ENCODE data around the gene BEX3.
"Not testable (repeated sequence)": the region's sequence is repeated elsewhere in the genome, so short reads cannot be mapped to it uniquely, and the experiment has no call there.

Gene BEX3

GRCh38 chrX:103384672-103385071 is 8.3 kb downstream of the BEX3 start:
- no peak for DNase-seq

- DNase-seq, result not testable (repeated sequence)
These were observed 9.0 kb downstream of the BEX3 start for GRCh38 chrX:103385283-103385830.

- DNase-seq, result no peak
These were observed 10.0 kb downstream of the BEX3 start for GRCh38 chrX:103386332-103386731.

GRCh38 chrX:103393487-103393886 is 17.1 kb downstream of the BEX3 start:
- no peak for DNase-seq

GRCh38 chrX:103396186-103396585 is 19.8 kb downstream of the BEX3 start:
- DNase-seq, result no peak

GRCh38 chrX:103396660-103397059 is 20.3 kb downstream of the BEX3 start:
- no peak for DNase-seq

GRCh38 chrX:103397707-103398106 is 21.4 kb downstream of the BEX3 start:
- DNase-seq, result no peak

GRCh38 chrX:103398421-103398864 is 22.1 kb downstream of the BEX3 start:
- peak; percentile 68 for DNase-seq

GRCh38 chrX:103399744-103400143 is 23.4 kb downstream of the BEX3 start:
- DNase-seq, result no peak

GRCh38 chrX:103400931-103401330 is 24.6 kb downstream of the BEX3 start:
- no peak for DNase-seq

GRCh38 chrX:103404231-103405008 is 28.1 kb downstream of the BEX3 start:
- DNase-seq, result peak; percentile 68

- DNase-seq, result no peak
These were observed 28.6 kb downstream of the BEX3 start for GRCh38 chrX:103405009-103405333.

- DNase-seq, result no peak
These were observed 29.9 kb downstream of the BEX3 start for GRCh38 chrX:103406256-103406655.

- no peak for DNase-seq
These were observed 31.4 kb downstream of the BEX3 start for GRCh38 chrX:103407776-103408175.

- not testable (repeated sequence) for DNase-seq
These were observed 35.4 kb downstream of the BEX3 start for GRCh38 chrX:103411721-103412120.

GRCh38 chrX:103413705-103414387 is 37.5 kb downstream of the BEX3 start:
- no peak for DNase-seq

- no peak for DNase-seq
These were observed 38.2 kb downstream of the BEX3 start for GRCh38 chrX:103414561-103414960.

- DNase-seq, result no peak
These were observed 38.7 kb downstream of the BEX3 start for GRCh38 chrX:103415068-103415467.

GRCh38 chrX:103415528-103415927 is 39.2 kb downstream of the BEX3 start:
- peak; percentile 16 for DNase-seq

GRCh38 chrX:103417370-103417769 is 41.0 kb downstream of the BEX3 start:
- DNase-seq, result no peak

- no peak for DNase-seq
These were observed 41.6 kb downstream of the BEX3 start for GRCh38 chrX:103417933-103418332.

GRCh38 chrX:103418811-103419340 is 42.5 kb downstream of the BEX3 start:
- DNase-seq, result peak; percentile 25

- DNase-seq, result no peak
These were observed 47.8 kb downstream of the BEX3 start for GRCh38 chrX:103423955-103424638.

Measured in suppressor macrophage treated with lipopolysaccharide for 4 hours (primary cell).